Activated T-helper 2 cell treated with anti-CD3 and anti-CD28 coated beads, Interferon-gamma antibody, Interleukin-2, Interleukin-4, amounts not matched to agents 10 μg/mL and 5 μg/mL and 100 μg/mL, durations not matched to agents 14 hours and 24 hours and 36 hours (primary cell): ENCODE data around the gene INPPL1. TPM values are rescaled to one million over a fixed set of nuclear protein-coding genes. Genes with fewer than 3 reads are reported as not detected.
A peak's percentile ranks its signal among the peaks of the same experiment; 100 is the strongest.
"Not testable (repeated sequence)": the region's sequence is repeated elsewhere in the genome, so short reads cannot be mapped to it uniquely, and the experiment has no call there.

Source experiments
- DNase-seq: peaks from one replicate; pipeline ENCODE4 v3.0.0; 2021; ENCODE audit warnings: low spot score
- H3K27ac Mint-ChIP-seq: one replicate; pipeline ENCODE4 v1.8.0; 2021; ENCODE audit warnings: mixed read lengths
- H3K27me3 Mint-ChIP-seq: one replicate; pipeline ENCODE4 v1.8.0; 2021; ENCODE audit warnings: low read depth, mixed read lengths
- H3K36me3 Mint-ChIP-seq: one replicate; pipeline ENCODE4 v1.8.0; 2021; ENCODE audit warnings: low read depth, mixed read lengths
- H3K4me1 Mint-ChIP-seq: one replicate; pipeline ENCODE4 v1.8.0; 2021; ENCODE audit warnings: low read depth, mixed read lengths
- H3K4me3 Mint-ChIP-seq: one replicate; pipeline ENCODE4 v1.8.0; 2021; ENCODE audit warnings: low read depth, mild to moderate bottlenecking, moderate library complexity, mixed read lengths
- H3K9me3 Mint-ChIP-seq: one replicate; pipeline ENCODE4 v1.8.0; 2021; ENCODE audit warnings: mixed read lengths
- intact Hi-C: fragments of 100-400 bp; cut with micrococcal nuclease; formaldehyde crosslinking; loops from one replicate; pipeline ENCODE4 v1.15.1; 2023
- total RNA-seq: library from RNA; stranded (reverse); gene quantifications from 2 replicates; pipeline ENCODE4 v1.2.3, GENCODE V29; 2022

Gene INPPL1, protein sequence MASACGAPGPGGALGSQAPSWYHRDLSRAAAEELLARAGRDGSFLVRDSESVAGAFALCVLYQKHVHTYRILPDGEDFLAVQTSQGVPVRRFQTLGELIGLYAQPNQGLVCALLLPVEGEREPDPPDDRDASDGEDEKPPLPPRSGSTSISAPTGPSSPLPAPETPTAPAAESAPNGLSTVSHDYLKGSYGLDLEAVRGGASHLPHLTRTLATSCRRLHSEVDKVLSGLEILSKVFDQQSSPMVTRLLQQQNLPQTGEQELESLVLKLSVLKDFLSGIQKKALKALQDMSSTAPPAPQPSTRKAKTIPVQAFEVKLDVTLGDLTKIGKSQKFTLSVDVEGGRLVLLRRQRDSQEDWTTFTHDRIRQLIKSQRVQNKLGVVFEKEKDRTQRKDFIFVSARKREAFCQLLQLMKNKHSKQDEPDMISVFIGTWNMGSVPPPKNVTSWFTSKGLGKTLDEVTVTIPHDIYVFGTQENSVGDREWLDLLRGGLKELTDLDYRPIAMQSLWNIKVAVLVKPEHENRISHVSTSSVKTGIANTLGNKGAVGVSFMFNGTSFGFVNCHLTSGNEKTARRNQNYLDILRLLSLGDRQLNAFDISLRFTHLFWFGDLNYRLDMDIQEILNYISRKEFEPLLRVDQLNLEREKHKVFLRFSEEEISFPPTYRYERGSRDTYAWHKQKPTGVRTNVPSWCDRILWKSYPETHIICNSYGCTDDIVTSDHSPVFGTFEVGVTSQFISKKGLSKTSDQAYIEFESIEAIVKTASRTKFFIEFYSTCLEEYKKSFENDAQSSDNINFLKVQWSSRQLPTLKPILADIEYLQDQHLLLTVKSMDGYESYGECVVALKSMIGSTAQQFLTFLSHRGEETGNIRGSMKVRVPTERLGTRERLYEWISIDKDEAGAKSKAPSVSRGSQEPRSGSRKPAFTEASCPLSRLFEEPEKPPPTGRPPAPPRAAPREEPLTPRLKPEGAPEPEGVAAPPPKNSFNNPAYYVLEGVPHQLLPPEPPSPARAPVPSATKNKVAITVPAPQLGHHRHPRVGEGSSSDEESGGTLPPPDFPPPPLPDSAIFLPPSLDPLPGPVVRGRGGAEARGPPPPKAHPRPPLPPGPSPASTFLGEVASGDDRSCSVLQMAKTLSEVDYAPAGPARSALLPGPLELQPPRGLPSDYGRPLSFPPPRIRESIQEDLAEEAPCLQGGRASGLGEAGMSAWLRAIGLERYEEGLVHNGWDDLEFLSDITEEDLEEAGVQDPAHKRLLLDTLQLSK
- total RNA-seq: 176 TPM in 2 replicates

GRCh38 chr11:72224564-72225410, at the start of gene INPPL1:
Gene INPPL1, plus strand, starts transcription at chr11:72224767. Its CDS starts 218 bp downstream, at chr11:72224985.
- H3K27me3 Mint-ChIP-seq: no peaks in the 10 kb centered on the region
- H3K9me3 Mint-ChIP-seq: no peaks in the 10 kb centered on the region
- H3K36me3 Mint-ChIP-seq: peaks cover 18% of the 10 kb centered on the region
- intact Hi-C loops: loop anchor here (1.0 to 5.0 kb wide), 4 partner anchors 122 to 437 kb away; partner anchors contain the start of genes CLPB and LAMTOR1
- DNase-seq: peak; percentile 34
- H3K4me3 Mint-ChIP-seq: peak within 1 kb of the TSS; percentile 90
- H3K4me1 Mint-ChIP-seq: peaks cover 20% of the 10 kb centered on the region
- peak within 1 kb of the TSS; percentile 86 for H3K27ac Mint-ChIP-seq

DNA sequence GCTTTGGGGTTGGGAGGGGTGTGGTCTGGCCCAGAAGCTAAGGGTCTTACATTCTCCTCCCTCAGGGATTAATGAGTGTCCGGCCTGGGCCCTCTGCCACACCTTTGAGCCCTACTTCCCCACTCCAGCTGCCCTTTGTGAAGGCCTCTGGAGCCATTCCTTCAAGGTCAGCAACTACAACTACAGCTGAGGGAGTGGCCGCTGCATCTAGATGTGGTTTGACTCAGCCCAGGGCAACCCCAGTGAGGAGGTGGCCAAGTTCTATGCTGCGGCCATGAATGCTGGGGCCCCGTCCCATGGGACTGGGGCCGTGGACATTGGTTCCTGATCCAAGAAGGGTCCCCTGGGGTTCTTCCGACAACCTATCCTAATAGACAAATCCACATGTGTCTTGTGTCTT, 46.9 kb upstream of the INPPL1 start:
- Mint-ChIP-seq H3K9me3 (no peaks in the 10 kb centered on the region), H3K4me1 (peaks cover 15% of the 10 kb centered on the region), H3K36me3 (no peaks in the 10 kb centered on the region), H3K27me3 (peaks cover 4% of the 10 kb centered on the region), H3K4me3 (no peak overlapping the region), H3K27ac (no peak overlapping the region)
- intact Hi-C loops: no loop called here
- no peak for DNase-seq

DNA sequence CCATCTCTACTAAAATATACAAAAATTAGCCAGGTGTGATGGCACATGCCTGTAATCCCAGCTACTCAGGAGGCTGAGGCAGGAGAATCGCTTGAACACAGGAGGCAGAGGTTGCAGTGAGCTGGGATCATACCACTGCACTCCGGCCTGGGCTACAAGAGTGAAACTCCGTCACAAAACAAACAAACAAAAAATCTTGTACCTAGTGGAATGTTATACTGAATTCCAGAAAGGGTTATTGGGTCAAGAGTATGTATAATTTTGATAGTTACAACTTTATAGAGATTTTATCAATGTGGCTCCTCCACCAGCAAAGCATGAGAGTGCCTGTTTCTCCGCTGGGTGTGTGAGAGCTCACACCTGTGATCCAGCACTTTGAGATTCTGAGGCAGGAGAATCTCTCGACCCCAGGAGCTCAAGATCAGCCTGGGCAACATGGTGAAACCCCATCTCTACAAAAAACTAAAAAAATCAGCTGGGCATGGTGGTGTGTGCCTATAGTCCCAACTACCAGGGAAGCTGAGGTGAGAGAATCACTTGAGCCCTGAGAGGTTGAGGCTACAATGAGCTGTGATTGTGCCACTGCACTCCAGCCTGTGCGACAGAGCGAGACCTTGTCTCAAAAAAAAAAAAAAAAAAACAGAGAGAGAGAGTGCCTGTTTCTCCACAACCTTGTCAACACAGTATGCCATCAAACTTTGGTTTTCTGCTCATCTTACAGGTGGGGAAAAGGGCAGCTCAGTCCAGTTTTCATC, 45.3 kb upstream of the INPPL1 start:
- no peaks in the 10 kb centered on the region for H3K9me3 Mint-ChIP-seq

GRCh38 chr11:72179804-72180396, 44.7 kb upstream of the INPPL1 start:
- H3K36me3 Mint-ChIP-seq: no peaks in the 10 kb centered on the region
- peaks cover 17% of the 10 kb centered on the region for H3K4me1 Mint-ChIP-seq
- intact Hi-C loops: loop anchor here (5.0 kb wide), 1 partner anchor 203 kb away; no protein-coding TSS in a partner anchor
- DNase-seq: no peak
- H3K4me3 Mint-ChIP-seq: no peak overlapping the region
- peak overlapping the region; percentile 74 for H3K27ac Mint-ChIP-seq
- no peaks in the 10 kb centered on the region for H3K9me3 Mint-ChIP-seq
- peaks cover 9% of the 10 kb centered on the region for H3K27me3 Mint-ChIP-seq

More for the DNA sequence above, 45.3 kb upstream of the INPPL1 start:
- H3K27me3 Mint-ChIP-seq: peaks cover 9% of the 10 kb centered on the region
- intact Hi-C loops: no loop called here
- DNase-seq: no peak
- peak overlapping the region; percentile 74 for H3K27ac Mint-ChIP-seq
- peaks cover 17% of the 10 kb centered on the region for H3K4me1 Mint-ChIP-seq
- H3K4me3 Mint-ChIP-seq: no peak overlapping the region
- no peaks in the 10 kb centered on the region for H3K36me3 Mint-ChIP-seq

- DNase-seq, H3K9me3 Mint-ChIP-seq, H3K4me3 Mint-ChIP-seq, H3K36me3 Mint-ChIP-seq, H3K27me3 Mint-ChIP-seq, H3K27ac Mint-ChIP-seq: not testable (repeated sequence)
- peaks cover 17% of the 10 kb centered on the region for H3K4me1 Mint-ChIP-seq
- intact Hi-C loops: loop anchor here (5.0 kb wide), 1 partner anchor 204 kb away; no protein-coding TSS in a partner anchor
Measured at GRCh38 chr11:72180892-72181552, 43.5 kb upstream of the INPPL1 start.

DNA sequence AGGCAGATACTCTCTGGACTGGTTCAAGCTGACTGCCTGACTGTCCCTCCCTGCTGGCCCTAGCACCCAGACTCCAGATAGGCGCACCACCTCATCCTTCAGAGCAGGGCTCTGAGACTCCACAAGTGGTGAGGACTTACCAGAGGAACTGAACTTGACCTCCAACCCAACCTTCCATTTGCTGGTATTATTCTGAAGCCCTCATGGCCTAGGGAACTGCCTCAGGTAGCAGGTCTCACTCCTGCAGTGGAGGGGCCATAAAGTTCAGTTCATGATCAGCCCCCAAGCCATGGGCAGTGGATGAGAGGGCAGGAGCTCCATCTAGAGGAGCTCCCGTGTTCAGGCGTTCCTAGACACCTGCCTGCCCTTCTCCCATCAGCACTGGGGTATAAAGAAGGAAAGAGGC, 43.0 kb upstream of the INPPL1 start:
- DNase-seq, H3K9me3 Mint-ChIP-seq, H3K27me3 Mint-ChIP-seq, H3K36me3 Mint-ChIP-seq, H3K4me3 Mint-ChIP-seq, H3K27ac Mint-ChIP-seq: not testable (repeated sequence)
- peaks cover 17% of the 10 kb centered on the region for H3K4me1 Mint-ChIP-seq
- intact Hi-C loops: loop anchor here (5.0 kb wide), 1 partner anchor 204 kb away; no protein-coding TSS in a partner anchor

DNA sequence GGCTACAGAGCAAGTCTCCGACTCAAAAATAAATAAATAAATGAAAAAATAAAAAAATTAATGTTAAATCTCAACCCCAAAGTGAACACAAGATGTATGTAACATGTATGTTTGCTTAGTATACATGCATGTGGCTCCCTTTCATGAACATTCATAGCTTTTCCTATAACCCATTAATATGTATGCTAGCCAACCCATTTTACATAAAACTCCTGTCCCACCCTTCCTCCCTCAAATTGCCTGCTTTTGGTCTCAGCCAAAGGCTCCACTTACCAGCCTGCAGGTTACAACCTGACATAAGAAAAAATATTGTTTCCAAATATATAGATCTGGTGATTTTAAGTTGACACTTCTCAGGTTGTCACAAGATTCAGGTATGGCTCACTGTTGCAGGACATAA, 36.3 kb upstream of the INPPL1 start:
- H3K9me3 Mint-ChIP-seq: no peaks in the 10 kb centered on the region
- H3K36me3 Mint-ChIP-seq: no peaks in the 10 kb centered on the region
- H3K4me1 Mint-ChIP-seq: peaks cover 2% of the 10 kb centered on the region
- H3K27me3 Mint-ChIP-seq: peaks cover 6% of the 10 kb centered on the region
- DNase-seq: no peak
- intact Hi-C loops: no loop called here
- no peak overlapping the region for H3K27ac Mint-ChIP-seq
- H3K4me3 Mint-ChIP-seq: no peak overlapping the region

DNA sequence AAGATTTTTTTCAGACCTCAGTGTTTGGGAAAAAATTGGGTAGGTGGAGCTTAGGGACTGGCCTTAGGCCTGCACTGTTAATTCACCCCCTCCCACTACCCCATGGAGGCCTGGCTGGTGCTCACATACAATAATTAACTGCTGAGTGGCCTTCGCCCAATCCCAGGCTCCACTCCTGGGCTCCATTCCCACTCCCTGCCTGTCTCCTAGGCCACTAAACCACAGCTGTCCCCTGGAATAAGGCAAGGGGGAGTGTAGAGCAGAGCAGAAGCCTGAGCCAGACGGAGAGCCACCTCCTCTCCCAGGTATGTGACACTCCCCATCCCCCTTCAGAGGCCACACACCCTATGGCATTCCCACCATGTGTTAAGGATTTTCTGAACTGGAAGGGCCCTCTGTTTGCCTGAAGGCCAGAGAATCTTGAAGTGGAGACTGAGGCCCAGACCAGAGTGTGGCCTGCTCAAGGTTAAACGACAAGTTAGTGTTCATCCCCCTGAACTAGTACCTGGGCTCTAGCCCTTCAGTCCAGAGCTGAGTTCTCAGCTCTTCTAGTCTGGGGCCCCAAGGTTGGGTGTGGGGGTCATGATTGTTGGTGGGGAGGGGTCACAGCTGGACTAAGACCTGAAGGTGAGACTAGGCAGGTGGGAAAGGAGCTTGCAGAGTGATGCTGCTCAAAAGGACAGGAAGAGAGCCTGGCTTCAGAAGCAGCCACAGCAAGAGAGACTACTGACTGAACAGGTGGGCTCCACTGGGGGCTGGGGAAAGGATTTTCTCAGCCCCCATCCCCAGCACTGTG, 34.9 kb upstream of the INPPL1 start:
- H3K4me3 Mint-ChIP-seq: no peak overlapping the region
- intact Hi-C loops: no loop called here
- peaks cover 2% of the 10 kb centered on the region for H3K27me3 Mint-ChIP-seq
- DNase-seq: no peak
- H3K36me3 Mint-ChIP-seq: no peaks in the 10 kb centered on the region
- H3K9me3 Mint-ChIP-seq: no peaks in the 10 kb centered on the region
- H3K4me1 Mint-ChIP-seq: no peaks in the 10 kb centered on the region
- H3K27ac Mint-ChIP-seq: no peak overlapping the region

GRCh38 chr11:72190631-72191071, 33.9 kb upstream of the INPPL1 start:
- no peak for DNase-seq
- H3K27me3 Mint-ChIP-seq: peaks cover 3% of the 10 kb centered on the region
- no peak overlapping the region for H3K4me3 Mint-ChIP-seq
- no peak overlapping the region for H3K27ac Mint-ChIP-seq
- no peaks in the 10 kb centered on the region for H3K9me3 Mint-ChIP-seq
- no peaks in the 10 kb centered on the region for H3K36me3 Mint-ChIP-seq
- H3K4me1 Mint-ChIP-seq: no peaks in the 10 kb centered on the region
- intact Hi-C loops: no loop called here

DNA sequence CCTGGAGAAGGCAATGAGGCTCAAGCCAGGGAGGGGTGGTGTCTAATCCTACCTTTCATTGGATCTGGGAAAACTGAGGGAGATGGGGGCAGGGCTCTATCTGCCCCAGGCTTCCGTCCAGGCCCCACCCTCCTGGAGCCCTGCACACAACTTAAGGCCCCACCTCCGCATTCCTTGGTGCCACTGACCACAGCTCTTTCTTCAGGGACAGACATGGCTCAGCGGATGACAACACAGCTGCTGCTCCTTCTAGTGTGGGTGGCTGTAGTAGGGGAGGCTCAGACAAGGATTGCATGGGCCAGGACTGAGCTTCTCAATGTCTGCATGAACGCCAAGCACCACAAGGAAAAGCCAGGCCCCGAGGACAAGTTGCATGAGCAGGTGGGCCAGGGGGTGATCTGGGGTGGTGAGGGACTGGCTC, 32.6 kb upstream of the INPPL1 start, which contains the start of gene FOLR1:
Gene FOLR1, plus strand, starts transcription at position 180 of the 421 bp plus-strand sequence. Its CDS starts 34 bp downstream, at position 214.
- Mint-ChIP-seq H3K36me3 (no peaks in the 10 kb centered on the region), H3K4me3 (no peak within 1 kb of the TSS), H3K4me1 (no peaks in the 10 kb centered on the region), H3K27me3 (peaks cover 3% of the 10 kb centered on the region), H3K9me3 (no peaks in the 10 kb centered on the region), H3K27ac (no peak within 1 kb of the TSS)
- intact Hi-C loops: no loop called here
- DNase-seq: no peak
